ENCODE results near the gene DMWD. TPM values are rescaled to one million over a fixed set of nuclear protein-coding genes. Genes with fewer than 3 reads are reported as not detected.

Gene DMWD
- polyA plus RNA-seq, 2 of the 4 experiments (the other 2 are of a cell fraction) = 17.1 to 31.3 TPM

GRCh38 chr19:45768984-45769782, 23.5 kb downstream of the DMWD start, which contains the start of gene SIX5 (continued):
- TF ChIP-seq ZSCAN20 (CRISPR knock-in tag; IDR thresholded peaks at IDR 0.05) (no peak), POLR2A (IDR thresholded peaks at IDR 0.05; ENCODE audit: low read length) (peak; percentile 96), NFE2L2 (conservative IDR thresholded peaks at IDR 0.05; ENCODE audit: low read length) (no peak), HOXB5 (CRISPR knock-in tag; IDR thresholded peaks at IDR 0.05) (0 out of 2 replicates have a peak, but pooled peaks have one; percentile 47), MYC (IDR thresholded peaks at IDR 0.05; ENCODE audit: borderline replicate concordance, low read length) (peak; percentile 34; the same call in 1 of the 2 replicates), ZC3H11A (IDR thresholded peaks at IDR 0.05) (no peak), REST (IDR thresholded peaks at IDR 0.05) (no peak; the same call in 1 of the 2 replicates), ESRRA (IDR thresholded peaks at IDR 0.05; ENCODE audit: borderline replicate concordance, low read length) (no peak), MAX (IDR thresholded peaks at IDR 0.05) (peak; percentile 93), ZNF302 (CRISPR knock-in tag; IDR thresholded peaks at IDR 0.05) (no peak)

- H3K9me3 ChIP-seq = no peaks in the 10 kb centered on the region
- ChIA-PET POLR2A (interaction anchor here (0.9 to 4.5 kb wide), 15 partner anchors 8 to 184 kb away, joined by 3 to 68 read pairs (median 10); partner anchors contain the start of genes DMPK, DMWD, FBXO46 and OPA3), CTCF (interaction anchor here (0.6 to 74.3 kb wide), 15 partner anchors 12 to 177 kb away, joined by 3 to 2204 read pairs (median 22); partner anchors contain the start of genes DMPK, DMWD, FBXO46 and FOXA3)
- H3K27ac ChIP-seq = peak overlapping the region; percentile 93 to 99
- ATAC-seq (peak in 1 of 2 experiments; percentile 8; a peak in 3 of 6 replicates), DNase-seq (ENCODE audit: low read depth in 1 of 2, low spot score in 1 of 2) (peak; percentile 65 to 79), FAIRE-seq (no peak)
- WGBS (ENCODE audit: missing lambda C conversion rate) = 0% methylated on average over 20 of the region's 33 CpGs
- TF ChIP-seq RARB (CRISPR knock-in tag; IDR thresholded peaks at IDR 0.05) = no peak
- TF ChIP-seq CEBPB (IDR thresholded peaks at IDR 0.05) = peak in 1 of 2 experiments; percentile 60; a peak in 1 of 4 replicates
- 0 out of 2 replicates have a peak, but pooled peaks have one; percentile 10 for TF ChIP-seq MAZ (IDR thresholded peaks at IDR 0.05; ENCODE audit: borderline replicate concordance, low read depth, low read length)
- H3K4me1 ChIP-seq = peaks cover 18% of the 10 kb centered on the region
- peak overlapping the region; percentile 84 for H3K4me2 ChIP-seq
- peak overlapping the region; percentile 78 for H3K4me3 ChIP-seq
Measured at GRCh38 chr19:45768655-45768983, 24.0 kb downstream of the DMWD start.

DNA sequence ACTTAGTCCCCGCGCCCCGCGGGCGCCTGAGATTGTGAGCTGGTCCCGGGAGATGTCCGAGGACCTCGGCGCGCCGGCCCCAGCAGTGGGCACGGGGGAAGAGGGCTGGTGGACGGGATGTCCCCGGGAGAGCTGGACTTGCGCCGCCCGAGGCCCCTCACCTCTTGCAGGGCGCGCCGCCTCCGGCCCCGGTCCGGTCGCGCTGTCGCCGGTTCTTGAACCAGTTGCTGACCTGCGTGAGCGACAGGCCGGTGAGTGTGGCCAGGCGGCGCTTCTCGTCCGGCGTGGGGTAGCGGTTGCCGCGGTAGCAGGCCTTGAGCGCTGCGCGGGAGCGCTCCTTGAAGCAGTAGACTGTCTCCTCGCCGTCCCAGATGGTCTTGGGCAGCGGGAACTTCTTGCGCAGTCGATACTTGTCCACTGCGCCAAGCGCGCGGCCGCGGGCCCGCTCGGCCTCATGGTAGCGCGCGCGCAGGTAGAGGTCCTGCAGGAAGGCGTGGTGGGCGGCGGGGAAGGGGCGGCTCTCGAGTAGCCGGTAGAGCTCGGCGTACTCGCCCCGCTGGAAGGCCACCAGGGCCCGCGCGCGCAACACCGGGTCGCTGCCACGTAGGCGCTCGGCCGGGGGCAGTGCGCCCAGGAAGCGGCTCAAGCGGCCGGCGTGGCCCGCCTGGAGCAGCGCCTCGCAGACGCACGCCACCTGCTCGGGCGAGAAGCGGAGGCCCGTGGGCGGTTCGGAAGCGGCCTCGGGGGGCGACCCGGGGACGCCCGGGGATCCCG, 24.6 kb downstream of the DMWD start:
- ChIA-PET POLR2A (interaction anchor here (0.6 to 4.5 kb wide), 16 partner anchors 7 to 184 kb away, joined by 3 to 68 read pairs (median 8); partner anchors contain the start of genes DMPK, DMWD, FBXO46 and OPA3), CTCF (interaction anchor here (0.6 to 74.3 kb wide), 19 partner anchors 12 to 177 kb away, joined by 3 to 2204 read pairs (median 6); partner anchors contain the start of genes DMPK, DMWD, FBXO46 and FOXA3)
- H3K27ac ChIP-seq = peak overlapping the region; percentile 93 to 99
- peak overlapping the region; percentile 84 for H3K4me2 ChIP-seq
- no peaks in the 10 kb centered on the region for H3K9me3 ChIP-seq
- FAIRE-seq = no peak
- peak overlapping the region; percentile 78 for H3K4me3 ChIP-seq
- ATAC-seq = peak; percentile 2 to 6
- under 1% methylated on average over 55 of the region's 102 CpGs for WGBS (ENCODE audit: missing lambda C conversion rate)
- H3K4me1 ChIP-seq = peaks cover 18% of the 10 kb centered on the region
- peak; percentile 54 to 89 for DNase-seq (ENCODE audit: low read depth in 1 of 2, low spot score in 1 of 2)
- no peak for TF ChIP-seq POLR2AphosphoS2 (conservative IDR thresholded peaks at IDR 0.05; ENCODE audit: low read length)
- peak; percentile 69; the same call in 1 of the 2 replicates for TF ChIP-seq MAX (IDR thresholded peaks at IDR 0.05)
- peak; percentile 85; the same call in 1 of the 2 replicates for TF ChIP-seq RNF2 (IDR thresholded peaks at IDR 0.05; ENCODE audit: borderline replicate concordance, low read depth)
- TF ChIP-seq FOSL2 (IDR thresholded peaks at IDR 0.05) = no peak
- TF ChIP-seq FOSL2 (CRISPR knock-in tag; IDR thresholded peaks at IDR 0.05) = no peak; the same call in 1 of the 2 replicates
- TF ChIP-seq HES2 (IDR thresholded peaks at IDR 0.05) = no peak
- TF ChIP-seq ZC3H11A (IDR thresholded peaks at IDR 0.05) = no peak
- TF ChIP-seq POLR2A (IDR thresholded peaks at IDR 0.05; ENCODE audit: low read length) = peak; percentile 46
- no peak for TF ChIP-seq CBX8 (IDR thresholded peaks at IDR 0.05)
- TF ChIP-seq ATOH8 (CRISPR knock-in tag; IDR thresholded peaks at IDR 0.05; ENCODE audit: low read depth) = no peak
- TF ChIP-seq, protein P1, sequence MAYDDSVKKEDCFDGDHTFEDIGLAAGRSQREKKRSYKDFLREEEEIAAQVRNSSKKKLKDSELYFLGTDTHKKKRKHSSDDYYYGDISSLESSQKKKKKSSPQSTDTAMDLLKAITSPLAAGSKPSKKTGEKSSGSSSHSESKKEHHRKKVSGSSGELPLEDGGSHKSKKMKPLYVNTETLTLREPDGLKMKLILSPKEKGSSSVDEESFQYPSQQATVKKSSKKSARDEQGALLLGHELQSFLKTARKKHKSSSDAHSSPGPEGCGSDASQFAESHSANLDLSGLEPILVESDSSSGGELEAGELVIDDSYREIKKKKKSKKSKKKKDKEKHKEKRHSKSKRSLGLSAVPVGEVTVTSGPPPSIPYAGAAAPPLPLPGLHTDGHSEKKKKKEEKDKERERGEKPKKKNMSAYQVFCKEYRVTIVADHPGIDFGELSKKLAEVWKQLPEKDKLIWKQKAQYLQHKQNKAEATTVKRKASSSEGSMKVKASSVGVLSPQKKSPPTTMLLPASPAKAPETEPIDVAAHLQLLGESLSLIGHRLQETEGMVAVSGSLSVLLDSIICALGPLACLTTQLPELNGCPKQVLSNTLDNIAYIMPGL (CRISPR knock-in tag; IDR thresholded peaks at IDR 0.05; ENCODE audit: borderline replicate concordance) = peak; percentile 46; the same call in 1 of the 2 replicates
- TF ChIP-seq FOSB (CRISPR knock-in tag; IDR thresholded peaks at IDR 0.05) = no peak
- no peak for TF ChIP-seq CHD4 (IDR thresholded peaks at IDR 0.05; ENCODE audit: borderline replicate concordance)
- TF ChIP-seq KDM5A (IDR thresholded peaks at IDR 0.05) = no peak
- no peak for TF ChIP-seq MAZ (IDR thresholded peaks at IDR 0.05; ENCODE audit: borderline replicate concordance, low read depth, low read length)

All from A549 (cell line).